Measurements from ENCODE around the gene NKIRAS1.

NKIRAS1 gene

DNA sequence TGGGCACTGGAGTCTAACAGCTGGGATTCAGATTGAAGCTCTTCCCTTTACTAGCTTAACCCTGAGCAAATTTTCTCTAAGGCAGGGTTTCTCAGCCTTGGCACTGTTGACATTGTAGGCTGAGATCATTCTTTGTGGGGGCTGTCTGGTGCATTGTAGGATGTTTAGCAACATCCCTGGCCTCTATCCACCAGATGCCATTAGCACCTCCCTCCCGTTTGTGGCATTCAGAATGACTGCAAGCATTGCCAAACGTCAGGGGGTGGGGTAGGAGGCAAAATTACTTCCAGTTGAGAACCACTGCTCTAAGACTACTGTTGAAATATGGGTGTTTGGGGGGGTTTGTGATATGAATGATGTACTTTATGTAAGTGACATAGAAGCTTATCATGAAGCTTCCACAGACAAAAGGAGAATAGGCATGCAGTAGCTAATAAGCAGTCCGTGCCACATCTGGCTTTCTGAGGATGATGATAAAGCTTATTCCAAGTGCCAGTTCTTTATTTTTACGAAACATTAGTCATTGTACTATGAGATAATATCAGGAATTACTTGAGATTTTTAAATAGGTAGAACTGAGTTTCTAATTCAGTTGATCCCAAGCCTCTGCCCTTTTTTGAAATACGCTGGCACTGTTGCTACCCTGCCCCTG, 39.3 kb downstream of the NKIRAS1 start:
- Histone ChIP-seq H3K36me3 (ENCODE audit: low read length) (no peaks in the 10 kb centered on the region), H3K4me2 (ENCODE audit: low read depth, low read length, poor library complexity, severe bottlenecking) (no peak overlapping the region), H3F3A (ENCODE audit: insufficient read depth) (no peaks in the 10 kb centered on the region), H3K79me2 (ENCODE audit: insufficient read depth, low read length) (no peaks in the 10 kb centered on the region), H2AFZ (ENCODE audit: low read depth, low read length, severe bottlenecking) (no peak overlapping the region), H3K9ac (ENCODE audit: low read length) (no peak overlapping the region), H3K4me3 (ENCODE audit: insufficient read depth, low read length, poor library complexity, severe bottlenecking) (no peak overlapping the region), H4K20me1 (ENCODE audit: low read depth, low read length) (peaks cover 2% of the 10 kb centered on the region; the same call in 1 of the 2 replicates), H3K27me3 (ENCODE audit: low read length) (no peaks in the 10 kb centered on the region), H3K9me2 (replicated peaks; ENCODE audit: insufficient read depth, low read length) (no peaks in the 10 kb centered on the region), H3K27ac (ENCODE audit: low read depth, low read length) (no peak overlapping the region), H3K9me3 (ENCODE audit: insufficient read depth, low read length) (no peaks in the 10 kb centered on the region)
- TF ChIP-seq EZH2phosphoT487 (conservative IDR thresholded peaks at IDR 0.05; ENCODE audit: low read length), result no peak
- TF ChIP-seq, protein P1, sequence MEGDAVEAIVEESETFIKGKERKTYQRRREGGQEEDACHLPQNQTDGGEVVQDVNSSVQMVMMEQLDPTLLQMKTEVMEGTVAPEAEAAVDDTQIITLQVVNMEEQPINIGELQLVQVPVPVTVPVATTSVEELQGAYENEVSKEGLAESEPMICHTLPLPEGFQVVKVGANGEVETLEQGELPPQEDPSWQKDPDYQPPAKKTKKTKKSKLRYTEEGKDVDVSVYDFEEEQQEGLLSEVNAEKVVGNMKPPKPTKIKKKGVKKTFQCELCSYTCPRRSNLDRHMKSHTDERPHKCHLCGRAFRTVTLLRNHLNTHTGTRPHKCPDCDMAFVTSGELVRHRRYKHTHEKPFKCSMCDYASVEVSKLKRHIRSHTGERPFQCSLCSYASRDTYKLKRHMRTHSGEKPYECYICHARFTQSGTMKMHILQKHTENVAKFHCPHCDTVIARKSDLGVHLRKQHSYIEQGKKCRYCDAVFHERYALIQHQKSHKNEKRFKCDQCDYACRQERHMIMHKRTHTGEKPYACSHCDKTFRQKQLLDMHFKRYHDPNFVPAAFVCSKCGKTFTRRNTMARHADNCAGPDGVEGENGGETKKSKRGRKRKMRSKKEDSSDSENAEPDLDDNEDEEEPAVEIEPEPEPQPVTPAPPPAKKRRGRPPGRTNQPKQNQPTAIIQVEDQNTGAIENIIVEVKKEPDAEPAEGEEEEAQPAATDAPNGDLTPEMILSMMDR (IDR thresholded peaks at IDR 0.05; ENCODE audit: insufficient read depth, low read length, poor library complexity, severe bottlenecking), result no peak

DNA sequence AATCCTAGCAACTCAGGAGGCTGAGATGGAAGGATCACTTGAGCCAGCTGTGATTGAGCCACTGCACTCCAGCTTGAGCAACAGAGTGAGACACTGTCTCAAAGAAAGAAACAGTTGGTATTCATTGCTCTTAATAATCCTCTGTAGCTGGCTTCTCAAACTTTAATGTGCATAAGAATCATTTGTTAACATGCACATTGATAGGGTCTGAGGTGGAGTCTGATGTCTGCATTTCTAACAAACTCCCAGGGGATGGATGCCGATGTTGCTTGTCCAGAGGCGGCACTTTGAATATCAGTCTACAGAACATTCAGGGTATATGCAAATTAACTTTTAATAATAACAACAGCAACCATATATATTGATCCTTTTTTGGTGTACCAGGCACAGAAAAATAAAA, 39.9 kb downstream of the NKIRAS1 start:
- Histone ChIP-seq H3K9ac (ENCODE audit: low read length) (no peak overlapping the region), H3K9me2 (replicated peaks; ENCODE audit: insufficient read depth, low read length) (no peaks in the 10 kb centered on the region), H3K36me3 (ENCODE audit: low read length) (no peaks in the 10 kb centered on the region), H3K4me2 (ENCODE audit: low read depth, low read length, poor library complexity, severe bottlenecking) (no peak overlapping the region), H3K4me3 (ENCODE audit: insufficient read depth, low read length, poor library complexity, severe bottlenecking) (no peak overlapping the region), H3K27ac (ENCODE audit: low read depth, low read length) (no peak overlapping the region), H3K27me3 (ENCODE audit: low read length) (no peaks in the 10 kb centered on the region), H2AFZ (ENCODE audit: low read depth, low read length, severe bottlenecking) (no peak overlapping the region), H4K20me1 (ENCODE audit: low read depth, low read length) (peaks cover 2% of the 10 kb centered on the region; the same call in 1 of the 2 replicates), H3K79me2 (ENCODE audit: insufficient read depth, low read length) (no peaks in the 10 kb centered on the region), H3K9me3 (ENCODE audit: insufficient read depth, low read length) (no peaks in the 10 kb centered on the region), H3F3A (ENCODE audit: insufficient read depth) (no peaks in the 10 kb centered on the region)
- no peak for TF ChIP-seq EZH2phosphoT487 (conservative IDR thresholded peaks at IDR 0.05; ENCODE audit: low read length)
- TF ChIP-seq, protein P1 (IDR thresholded peaks at IDR 0.05; ENCODE audit: insufficient read depth, low read length, poor library complexity, severe bottlenecking), result no peak

GRCh38 chr3:23875113-23875725, 41.6 kb downstream of the NKIRAS1 start:
- H3K27me3 ChIP-seq (ENCODE audit: low read length), result no peaks in the 10 kb centered on the region
- H3K4me3 ChIP-seq (ENCODE audit: insufficient read depth, low read length, poor library complexity, severe bottlenecking), result no peak overlapping the region
- no peak overlapping the region for H3K27ac ChIP-seq (ENCODE audit: low read depth, low read length)
- no peak overlapping the region for H3K4me2 ChIP-seq (ENCODE audit: low read depth, low read length, poor library complexity, severe bottlenecking)
- no peak overlapping the region for H2AFZ ChIP-seq (ENCODE audit: low read depth, low read length, severe bottlenecking)
- no peaks in the 10 kb centered on the region for H4K20me1 ChIP-seq (ENCODE audit: low read depth, low read length)
- H3F3A ChIP-seq (ENCODE audit: insufficient read depth), result no peaks in the 10 kb centered on the region
- no peaks in the 10 kb centered on the region for H3K9me2 ChIP-seq (replicated peaks; ENCODE audit: insufficient read depth, low read length)
- no peaks in the 10 kb centered on the region for H3K79me2 ChIP-seq (ENCODE audit: insufficient read depth, low read length)
- no peaks in the 10 kb centered on the region for H3K9me3 ChIP-seq (ENCODE audit: insufficient read depth, low read length)
- no peak for TF ChIP-seq EZH2phosphoT487 (conservative IDR thresholded peaks at IDR 0.05; ENCODE audit: low read length)
- no peaks in the 10 kb centered on the region for H3K36me3 ChIP-seq (ENCODE audit: low read length)
- H3K9ac ChIP-seq (ENCODE audit: low read length), result no peak overlapping the region
